ELR (cell line): Measurements from ENCODE around the gene C2CD4D.
"Not testable (repeated sequence)": the region's sequence is repeated elsewhere in the genome, so short reads cannot be mapped to it uniquely, and the experiment has no call there.

Experiments used
- DNase-seq: peaks from one replicate; pipeline ENCODE4 v3.0.0-alpha.2; 2015; ENCODE audit warnings: low read depth

C2CD4D gene

DNA sequence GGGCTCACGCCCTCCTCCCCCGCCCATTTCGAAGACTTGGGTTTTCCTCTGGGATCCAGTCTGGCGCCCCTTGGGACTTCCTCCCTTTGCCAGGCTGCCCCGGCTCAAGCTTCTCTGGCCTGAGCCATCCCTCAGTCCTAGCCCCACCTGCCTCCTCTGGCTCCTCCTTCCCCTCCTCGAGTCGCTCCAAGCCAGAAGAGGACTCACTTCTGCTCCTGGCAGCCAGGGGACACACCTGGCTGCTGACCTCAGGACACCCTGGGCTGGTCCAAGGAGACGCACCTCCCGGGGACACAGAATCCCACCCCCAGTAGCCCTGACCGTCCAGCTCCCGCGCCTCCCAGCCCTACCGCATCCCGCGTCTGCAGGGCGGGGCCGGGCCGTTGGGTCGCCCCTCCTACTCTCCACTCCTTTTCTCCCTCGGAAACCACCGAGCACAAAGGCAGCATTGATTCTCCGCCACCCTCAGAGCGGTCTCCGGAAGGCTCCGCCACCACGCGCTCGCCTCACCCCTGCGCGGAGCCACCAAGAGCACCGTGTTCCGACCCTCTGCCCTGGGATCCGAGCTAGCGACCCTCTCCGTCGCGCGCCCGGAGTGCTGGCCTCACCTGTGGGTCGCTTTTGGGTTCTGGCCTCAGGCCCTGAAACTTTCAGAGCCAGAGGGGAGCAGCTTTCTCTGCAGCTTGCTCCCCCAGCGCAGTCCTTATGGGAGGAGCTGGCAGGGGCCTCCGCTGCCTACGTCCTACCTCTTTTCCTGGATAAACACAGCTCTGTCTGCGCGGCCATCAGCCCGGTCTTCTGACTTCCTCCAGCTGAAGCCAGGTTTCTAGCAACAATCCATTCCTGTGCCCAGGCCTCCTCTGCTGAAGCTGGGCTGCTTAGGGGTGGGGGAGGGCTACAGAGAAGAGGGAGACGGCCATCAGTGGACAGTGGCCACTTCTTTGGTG lies at the start of gene C2CD4D:
Gene C2CD4D (minus strand): TSS at position 364 of the 947 bp plus-strand sequence. CDS start 831 bp downstream, outside the sequence.
- no peak for DNase-seq

DNA sequence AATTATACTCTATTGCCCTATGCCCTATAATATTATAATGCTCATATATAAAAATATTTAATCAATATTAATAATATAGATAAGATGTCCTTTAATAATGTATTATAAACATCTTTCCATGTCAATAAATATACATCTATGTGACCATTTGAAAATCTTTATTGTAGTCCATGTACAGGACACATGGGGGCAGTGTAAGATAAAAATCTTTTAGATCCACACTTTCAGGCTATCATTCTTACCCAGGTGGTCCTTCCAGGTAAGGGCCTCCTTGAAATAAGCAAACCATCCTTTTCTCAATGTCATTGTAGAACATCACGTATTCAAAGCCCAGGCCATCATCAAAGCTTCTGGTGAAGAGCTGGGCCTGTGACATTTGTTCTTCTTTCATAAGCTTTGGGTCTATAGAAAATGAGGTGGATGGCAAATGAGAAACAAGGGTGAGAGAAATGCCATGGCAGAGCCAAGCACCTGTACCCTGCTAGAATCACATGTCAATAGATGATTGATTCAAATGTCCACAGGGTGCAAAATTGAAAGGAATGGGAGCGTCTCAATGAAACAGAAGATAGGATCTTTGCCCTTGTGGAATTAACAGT lies 49.5 kb upstream of the C2CD4D start:
- DNase-seq = peak; percentile 48

DNA sequence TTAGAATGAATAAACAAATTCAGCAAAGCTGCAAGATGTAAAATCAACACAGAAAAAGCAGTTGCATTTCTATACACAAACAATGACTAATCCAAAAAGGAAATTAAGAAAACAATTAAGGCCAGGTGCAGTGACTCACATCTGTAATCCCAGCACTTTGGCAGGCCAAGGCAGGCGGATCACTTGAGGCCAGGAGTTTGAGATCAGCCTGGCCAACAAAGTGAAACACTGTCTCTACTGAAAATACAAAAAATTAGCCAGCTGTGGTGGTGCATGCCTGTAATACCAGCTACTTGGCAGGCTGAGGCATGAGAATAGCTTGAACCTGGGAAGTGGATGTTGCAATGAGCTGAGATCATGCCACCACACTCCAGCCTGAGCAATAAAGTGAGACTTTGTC lies 47.4 kb upstream of the C2CD4D start:
- peak; percentile 55 for DNase-seq

GRCh38 chr1:151885479-151885878 lies 45.9 kb upstream of the C2CD4D start:
- DNase-seq = peak; percentile 40

DNA sequence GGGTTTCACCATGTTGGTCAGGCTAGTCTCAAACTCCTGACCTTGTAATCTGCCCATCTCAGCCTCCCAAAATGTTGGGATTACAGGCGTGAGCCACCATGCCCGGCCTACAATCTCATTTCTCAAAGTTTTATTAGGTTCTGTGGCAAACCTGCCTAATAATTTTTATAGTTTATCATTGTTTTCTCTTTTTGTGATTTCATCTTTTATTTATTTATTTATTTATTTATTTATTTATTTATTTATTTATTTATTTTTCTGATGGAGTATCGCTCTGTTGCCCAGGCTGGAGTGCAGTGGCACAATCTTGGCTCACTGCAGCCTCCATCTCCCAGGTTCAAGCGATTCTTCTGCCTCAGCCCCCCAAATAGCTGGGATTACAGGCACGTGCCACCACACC lies 45.3 kb upstream of the C2CD4D start:
- DNase-seq = not testable (repeated sequence)

DNA sequence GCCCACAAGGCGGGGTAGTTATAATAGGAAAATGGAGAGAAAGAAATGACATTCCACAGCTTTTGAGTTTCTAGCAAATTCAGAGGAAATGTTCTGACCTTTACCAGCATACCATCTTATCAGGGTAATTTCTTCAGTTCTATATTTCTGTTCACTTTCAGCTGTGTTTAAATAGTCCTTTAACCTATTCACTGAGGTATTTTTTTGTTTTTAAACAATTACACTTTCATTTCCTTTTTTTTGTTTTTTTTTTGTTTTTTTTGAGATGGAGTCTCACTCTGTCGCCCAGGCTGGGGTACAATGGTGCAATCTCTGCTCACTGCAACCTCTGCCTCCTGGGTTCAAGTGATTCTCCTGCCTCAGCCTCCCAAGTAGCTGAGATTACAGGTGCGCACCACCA lies 44.8 kb upstream of the C2CD4D start:
- DNase-seq = not testable (repeated sequence)

DNA sequence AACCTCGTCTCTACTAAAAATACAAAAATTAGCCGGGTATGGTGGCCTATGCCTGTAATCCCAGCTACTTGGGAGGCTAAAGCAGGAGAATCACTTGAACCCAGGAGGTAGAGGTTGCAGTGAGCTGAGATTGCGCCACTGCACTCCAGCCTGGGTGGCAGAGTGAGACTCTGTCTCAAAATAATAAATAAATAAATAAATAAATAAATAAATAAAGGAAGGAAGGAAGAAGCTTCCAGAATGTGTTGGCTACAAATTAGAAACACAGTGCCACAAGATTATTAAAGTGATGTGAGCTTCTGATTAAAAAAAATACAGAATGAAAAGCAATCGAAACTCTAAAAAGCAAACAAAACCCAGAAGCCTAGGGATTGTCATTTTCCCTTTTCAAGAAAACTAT lies 44.3 kb upstream of the C2CD4D start:
- DNase-seq = not testable (repeated sequence)

DNA sequence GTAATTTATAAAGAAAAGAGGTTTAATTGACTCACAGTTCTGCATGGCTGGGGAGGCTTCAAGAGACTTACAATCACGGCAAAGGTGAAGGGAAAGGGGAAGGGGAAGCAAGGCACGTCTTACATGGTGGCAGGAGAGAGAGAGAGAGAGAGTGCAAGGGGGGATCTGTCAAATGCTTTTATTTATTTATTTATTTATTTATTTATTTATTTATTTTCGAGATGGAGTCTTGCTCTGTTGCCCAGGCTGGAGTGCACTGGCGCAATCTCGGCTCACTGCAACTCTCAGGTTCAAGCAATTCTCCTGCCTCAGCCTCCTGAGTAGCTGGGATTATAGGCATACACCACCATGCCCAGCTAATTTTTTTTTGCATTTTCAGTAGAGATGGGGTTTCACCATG lies 43.3 kb upstream of the C2CD4D start:
- not testable (repeated sequence) for DNase-seq

DNA sequence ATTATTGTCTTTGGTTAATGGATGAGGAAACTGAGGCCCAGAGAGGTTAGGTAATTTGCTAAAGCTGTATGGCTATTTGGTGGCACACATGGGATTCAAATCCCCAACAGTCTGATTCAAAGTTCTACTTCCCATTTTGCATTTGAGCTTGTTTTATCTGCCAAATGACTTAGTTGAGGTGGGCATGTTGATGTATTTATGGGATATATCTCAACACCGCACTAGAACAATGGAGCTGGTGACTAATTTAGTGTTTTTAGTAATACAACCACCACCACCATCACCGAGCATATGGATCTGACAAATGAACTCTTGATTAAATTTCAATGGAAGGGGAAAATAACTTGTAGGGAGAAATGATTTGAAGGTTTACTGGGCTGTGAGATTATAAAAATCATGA lies 42.8 kb upstream of the C2CD4D start:
- DNase-seq = no peak

DNA sequence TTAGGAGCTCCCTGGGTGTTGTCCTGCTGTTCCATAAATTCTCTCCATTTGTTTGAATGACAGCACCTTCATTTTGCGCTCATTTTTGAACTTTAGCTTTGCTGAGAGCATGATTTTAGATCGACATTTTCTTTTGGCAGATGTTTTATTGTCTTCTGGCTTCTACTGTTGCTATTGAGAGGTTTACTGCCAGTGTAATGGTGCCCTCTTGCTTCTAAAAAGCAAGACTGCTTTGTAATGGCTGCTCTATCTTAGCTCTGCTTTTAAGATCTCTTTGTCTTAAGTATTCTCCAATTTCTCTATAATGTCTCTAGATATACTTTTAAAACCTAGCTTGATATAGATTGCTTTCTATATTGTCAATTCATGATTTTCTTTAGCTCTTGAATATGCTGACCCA lies 41.9 kb upstream of the C2CD4D start:
- no peak for DNase-seq

GRCh38 chr1:151875419-151876097 lies 35.9 kb upstream of the C2CD4D start:
- DNase-seq = no peak

DNA sequence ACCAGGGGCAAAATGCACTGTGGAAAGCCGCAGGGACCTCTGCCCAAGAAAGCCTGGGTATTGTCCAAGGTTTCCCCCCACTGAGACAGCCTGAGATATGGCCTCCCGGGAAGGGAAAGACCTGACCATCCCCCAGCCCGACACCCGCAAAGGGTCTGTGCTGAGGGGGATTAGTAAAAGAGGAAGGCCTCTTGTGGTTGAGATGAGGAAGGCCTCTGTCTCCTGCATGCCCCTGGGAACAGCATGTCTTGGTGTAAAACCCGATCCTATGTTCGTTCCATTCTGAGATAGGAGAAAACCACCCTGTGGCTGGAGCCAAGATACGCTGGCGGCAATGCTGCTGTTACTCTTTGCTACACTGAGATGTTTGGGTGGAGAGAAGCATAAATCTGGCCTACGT lies 33.2 kb upstream of the C2CD4D start:
- DNase-seq = not testable (repeated sequence)

DNA sequence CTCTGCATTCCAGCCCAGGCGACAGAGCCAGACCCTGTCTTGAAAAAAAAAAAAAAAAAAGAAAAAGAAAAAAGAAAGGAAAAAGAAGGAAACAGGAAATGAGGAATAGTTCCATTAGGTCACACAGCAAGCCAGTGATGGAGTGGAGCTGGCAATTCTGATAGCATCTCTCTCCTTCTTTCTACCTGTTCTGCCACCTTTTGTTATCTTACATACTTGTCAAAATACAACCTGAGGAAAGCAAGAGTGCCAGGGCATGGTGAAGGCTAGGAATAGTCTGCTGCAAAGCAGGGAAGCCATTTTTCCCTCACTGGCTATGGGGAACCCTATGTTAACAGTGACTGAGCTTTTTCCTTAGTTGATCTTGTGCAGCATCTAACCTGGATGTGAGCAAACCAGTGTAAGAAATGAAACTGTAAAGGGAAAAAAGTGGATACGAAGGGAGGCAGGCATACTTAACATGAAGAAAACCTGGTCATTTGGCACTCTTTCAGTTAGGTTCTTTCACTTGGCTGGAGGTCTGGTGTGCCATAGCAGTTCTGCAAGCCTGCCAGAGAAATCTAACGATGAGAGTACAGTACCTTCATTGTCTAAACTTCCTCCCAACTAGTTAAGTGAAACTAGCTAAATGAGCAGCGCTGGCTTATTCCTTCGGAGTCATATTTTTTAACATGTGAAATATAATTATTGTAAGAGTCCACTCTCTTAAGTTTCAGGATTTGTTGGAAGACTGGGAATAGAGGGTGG lies 31.8 kb upstream of the C2CD4D start:
- DNase-seq = no peak

DNA sequence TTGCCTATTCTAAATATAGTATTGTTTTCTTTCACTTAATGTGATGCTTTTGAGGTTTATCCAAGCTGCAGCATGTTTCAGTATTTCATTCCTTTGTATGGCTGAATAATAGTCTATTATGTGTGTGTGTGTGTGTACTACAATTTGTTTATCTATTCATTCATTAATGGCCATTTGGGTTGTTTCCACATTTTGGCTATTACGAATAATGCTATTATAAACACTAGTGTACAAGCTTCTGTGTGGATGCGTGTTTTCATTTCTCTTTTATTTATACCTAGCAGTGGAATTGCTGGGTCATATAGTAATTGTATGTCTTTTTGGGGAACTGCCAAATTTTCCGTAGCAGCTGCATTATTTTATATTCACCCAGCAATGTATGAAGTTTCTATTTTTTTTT lies 28.9 kb upstream of the C2CD4D start:
- DNase-seq = no peak

GRCh38 chr1:151867765-151868411 lies 28.3 kb upstream of the C2CD4D start:
- peak; percentile 88 for DNase-seq

DNA sequence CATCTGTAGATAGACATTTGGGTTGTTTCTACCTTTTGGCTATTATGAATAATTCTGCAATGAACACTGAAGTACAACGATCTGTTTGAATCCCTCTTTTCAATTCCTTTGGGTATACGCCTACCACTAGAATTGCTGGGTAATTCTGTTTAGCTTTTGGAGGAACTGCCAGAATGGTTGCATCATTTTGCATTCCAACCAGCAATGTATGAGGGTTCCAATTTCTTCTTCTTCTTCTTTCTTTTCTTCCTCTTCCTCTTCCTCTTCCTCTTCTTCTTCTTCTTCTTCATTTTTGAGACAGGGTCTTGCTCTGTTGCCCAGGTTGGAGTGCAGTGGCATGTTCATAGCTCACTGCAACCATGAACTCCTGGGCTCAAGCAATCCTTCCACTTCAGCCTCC lies 27.7 kb upstream of the C2CD4D start:
- no peak for DNase-seq

GRCh38 chr1:151864411-151864810 lies 24.8 kb upstream of the C2CD4D start:
- DNase-seq = no peak

GRCh38 chr1:151862604-151863003 lies 23.0 kb upstream of the C2CD4D start:
- no peak for DNase-seq

- no peak for DNase-seq
Observed at GRCh38 chr1:151860504-151861187, 21.0 kb upstream of the C2CD4D start.

DNA sequence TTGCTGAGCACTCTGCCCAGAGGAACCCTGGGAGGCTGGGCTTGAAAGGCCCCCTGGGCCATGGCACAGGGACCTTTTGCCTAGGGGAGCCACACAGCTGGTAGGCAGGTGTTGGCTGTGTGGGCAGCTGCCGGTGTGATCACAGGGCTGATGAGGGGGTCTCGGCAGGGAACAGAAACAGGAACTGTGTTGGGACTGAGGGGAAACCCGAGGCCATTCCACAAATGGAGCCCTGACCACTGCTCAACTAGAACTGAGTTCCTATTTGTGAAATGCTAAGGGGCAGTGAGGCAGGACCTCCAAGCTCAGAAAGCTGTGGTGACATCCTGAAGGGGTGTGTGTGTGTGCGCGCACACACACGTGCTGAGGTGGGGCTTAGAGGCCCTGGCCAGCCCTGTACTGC lies 20.3 kb upstream of the C2CD4D start:
- no peak for DNase-seq
